GM19239 (cell line): ENCODE data around the gene MELK.
"Not testable (repeated sequence)": the region's sequence is repeated elsewhere in the genome, so short reads cannot be mapped to it uniquely, and the experiment has no call there.

Experiments used
- DNase-seq: peaks from one replicate; pipeline ENCODE4 v3.0.0; 2011; ENCODE audit warnings: low spot score; ENCODE audit not compliant: insufficient read length
- FAIRE-seq: peaks from 2 replicates; lab custom pipeline; 2011; peaks lifted over from hg19 to GRCh38; lab: Jason Lieb, UNC

MELK gene

GRCh38 chr9:36572515-36573418 is at the start of gene MELK:
MELK (plus strand) TSS chr9:36572895; CDS start chr9:36581682, 8,787 bp downstream.
- FAIRE-seq (peak; percentile 51), DNase-seq (peak; percentile 90)

GRCh38 chr9:36530224-36530623 is 42.5 kb upstream of the MELK start:
- no peak for FAIRE-seq

GRCh38 chr9:36532353-36532752 is 40.3 kb upstream of the MELK start:
- no peak for FAIRE-seq
- DNase-seq = no peak

More at GRCh38 chr9:36530224-36530623, 42.5 kb upstream of the MELK start:
- no peak for DNase-seq

- FAIRE-seq, DNase-seq: not testable (repeated sequence)
These were observed 39.0 kb upstream of the MELK start for GRCh38 chr9:36533726-36534125.

- FAIRE-seq = no peak
- DNase-seq = no peak
These were observed 37.6 kb upstream of the MELK start for GRCh38 chr9:36535107-36535506.

- no peak for DNase-seq
- no peak for FAIRE-seq
These were observed 34.8 kb upstream of the MELK start for GRCh38 chr9:36537861-36538260.

- no peak for DNase-seq
- no peak for FAIRE-seq
These were observed 30.3 kb upstream of the MELK start for GRCh38 chr9:36542355-36542754.

- no peak for FAIRE-seq
- DNase-seq = no peak
These were observed 28.8 kb upstream of the MELK start for GRCh38 chr9:36543916-36544315.

- FAIRE-seq = no peak
- DNase-seq = no peak
These were observed 25.1 kb upstream of the MELK start for GRCh38 chr9:36547598-36547997.

GRCh38 chr9:36548454-36548853 is 24.2 kb upstream of the MELK start:
- no peak for FAIRE-seq

GRCh38 chr9:36550135-36550534 is 22.6 kb upstream of the MELK start:
- FAIRE-seq (no peak), DNase-seq (no peak)

More at GRCh38 chr9:36548454-36548853, 24.2 kb upstream of the MELK start:
- no peak for DNase-seq

- not testable (repeated sequence) for DNase-seq
- FAIRE-seq = peak; percentile 28
These were observed 22.0 kb upstream of the MELK start for GRCh38 chr9:36550631-36551098.

GRCh38 chr9:36551129-36551528 is 21.6 kb upstream of the MELK start:
- no peak for DNase-seq
- FAIRE-seq = no peak

- DNase-seq (no peak), FAIRE-seq (no peak)
These were observed 20.8 kb upstream of the MELK start for GRCh38 chr9:36551910-36552309.

- DNase-seq (no peak), FAIRE-seq (no peak)
These were observed 13.5 kb upstream of the MELK start for GRCh38 chr9:36559036-36559695.

GRCh38 chr9:36560771-36561170 is 11.9 kb upstream of the MELK start:
- DNase-seq = no peak
- no peak for FAIRE-seq

GRCh38 chr9:36562801-36563200 is 9.9 kb upstream of the MELK start:
- FAIRE-seq, DNase-seq: not testable (repeated sequence)

- DNase-seq (no peak), FAIRE-seq (no peak)
These were observed 5.9 kb upstream of the MELK start for GRCh38 chr9:36566813-36567221.

GRCh38 chr9:36568681-36569080 is 4.0 kb upstream of the MELK start:
- not testable (repeated sequence) for DNase-seq

GRCh38 chr9:36571333-36571732 is 1.4 kb upstream of the MELK start:
- DNase-seq (no peak), FAIRE-seq (no peak)

More at GRCh38 chr9:36568681-36569080, 4.0 kb upstream of the MELK start:
- not testable (repeated sequence) for FAIRE-seq

GRCh38 chr9:36574045-36574444 is 1.4 kb downstream of the MELK start:
- FAIRE-seq, DNase-seq: not testable (repeated sequence)
